GM13976 (cell line): ENCODE results near the gene NDUFV3.

Source experiments
- DNase-seq: peaks from one replicate; pipeline ENCODE4 v3.0.0; 2012; ENCODE audit warnings: low spot score
- in situ Hi-C: fragments of 300-500 bp; cut with MboI; formaldehyde crosslinking; loops from one replicate; pipeline ENCODE4 v1.12.0; 2022; ENCODE audit warnings: low sequenced_read_pairs, mixed read lengths, inconsistent platforms; ENCODE audit not compliant: unreplicated experiment
- TF ChIP-seq, protein P1 (sequence below): IDR thresholded peaks from 2 replicates; pipeline ENCODE4 v1.5.1; 2012; ENCODE audit warnings: borderline replicate concordance, mild to moderate bottlenecking; ENCODE audit not compliant: insufficient read depth; ENCODE audit errors: extremely low read depth, missing control alignments, control extremely low read depth

The NDUFV3 gene

DNA sequence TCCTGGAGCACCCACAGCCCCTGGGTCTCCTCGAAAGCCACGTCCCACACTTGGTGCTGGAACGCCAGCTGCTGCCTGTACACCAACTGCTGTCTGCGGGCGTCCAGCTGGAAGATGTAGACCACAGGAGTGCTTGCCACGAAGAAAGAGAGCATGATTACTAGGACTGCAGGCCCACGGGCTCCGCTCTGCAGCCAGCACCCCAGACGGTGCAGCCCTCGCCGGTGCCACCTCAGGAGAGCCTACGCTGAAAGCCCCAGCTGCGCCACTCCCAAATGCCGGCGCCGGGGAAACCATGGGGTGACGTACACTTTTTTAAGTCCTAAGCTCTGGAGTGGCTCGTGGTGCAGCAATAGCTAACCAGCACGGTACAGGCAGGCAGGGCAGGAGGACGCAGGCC is 39.5 kb upstream of the NDUFV3 start:
- in situ Hi-C loops: no loop called here
- no peak for DNase-seq
- TF ChIP-seq, protein P1, sequence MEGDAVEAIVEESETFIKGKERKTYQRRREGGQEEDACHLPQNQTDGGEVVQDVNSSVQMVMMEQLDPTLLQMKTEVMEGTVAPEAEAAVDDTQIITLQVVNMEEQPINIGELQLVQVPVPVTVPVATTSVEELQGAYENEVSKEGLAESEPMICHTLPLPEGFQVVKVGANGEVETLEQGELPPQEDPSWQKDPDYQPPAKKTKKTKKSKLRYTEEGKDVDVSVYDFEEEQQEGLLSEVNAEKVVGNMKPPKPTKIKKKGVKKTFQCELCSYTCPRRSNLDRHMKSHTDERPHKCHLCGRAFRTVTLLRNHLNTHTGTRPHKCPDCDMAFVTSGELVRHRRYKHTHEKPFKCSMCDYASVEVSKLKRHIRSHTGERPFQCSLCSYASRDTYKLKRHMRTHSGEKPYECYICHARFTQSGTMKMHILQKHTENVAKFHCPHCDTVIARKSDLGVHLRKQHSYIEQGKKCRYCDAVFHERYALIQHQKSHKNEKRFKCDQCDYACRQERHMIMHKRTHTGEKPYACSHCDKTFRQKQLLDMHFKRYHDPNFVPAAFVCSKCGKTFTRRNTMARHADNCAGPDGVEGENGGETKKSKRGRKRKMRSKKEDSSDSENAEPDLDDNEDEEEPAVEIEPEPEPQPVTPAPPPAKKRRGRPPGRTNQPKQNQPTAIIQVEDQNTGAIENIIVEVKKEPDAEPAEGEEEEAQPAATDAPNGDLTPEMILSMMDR: no peak

DNA sequence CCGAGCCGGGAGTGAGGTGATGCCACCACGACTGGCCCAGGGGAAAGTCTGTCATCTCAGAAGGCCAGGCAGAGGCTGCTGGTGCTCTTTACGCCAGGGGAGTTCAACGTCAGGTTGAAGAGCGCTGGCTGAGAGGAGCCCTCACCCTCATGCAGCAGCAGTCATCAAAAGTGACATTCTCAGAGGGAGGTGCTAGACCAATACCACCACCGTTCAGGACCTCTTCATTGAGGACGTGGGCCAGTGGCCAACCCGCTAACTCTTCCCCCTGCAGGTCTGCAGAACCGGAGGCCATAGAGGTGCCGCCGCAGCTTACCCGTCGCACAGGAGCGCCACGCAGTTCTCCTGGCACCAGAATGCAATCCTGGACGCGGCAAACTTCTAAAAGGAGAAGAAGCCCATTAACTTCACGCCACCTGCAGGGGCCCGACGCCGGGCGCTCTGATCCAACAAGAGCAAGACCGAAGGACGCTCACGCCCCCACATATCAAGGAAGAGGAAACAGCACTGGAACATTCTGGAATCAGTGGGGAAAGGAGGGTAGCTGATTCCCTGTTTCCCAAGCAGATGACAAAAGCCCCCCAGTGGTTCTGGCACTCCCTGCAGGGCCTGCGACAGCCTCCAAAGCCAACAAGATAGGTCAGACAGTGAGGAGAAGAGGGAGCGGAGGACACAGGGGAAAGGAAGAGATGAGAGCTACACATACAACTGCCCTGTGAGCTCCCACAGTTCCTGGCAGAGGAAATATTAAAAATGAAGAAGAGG is 38.7 kb upstream of the NDUFV3 start:
- TF ChIP-seq, protein P1: no peak
- no peak for DNase-seq
- in situ Hi-C loops: no loop called here

DNA sequence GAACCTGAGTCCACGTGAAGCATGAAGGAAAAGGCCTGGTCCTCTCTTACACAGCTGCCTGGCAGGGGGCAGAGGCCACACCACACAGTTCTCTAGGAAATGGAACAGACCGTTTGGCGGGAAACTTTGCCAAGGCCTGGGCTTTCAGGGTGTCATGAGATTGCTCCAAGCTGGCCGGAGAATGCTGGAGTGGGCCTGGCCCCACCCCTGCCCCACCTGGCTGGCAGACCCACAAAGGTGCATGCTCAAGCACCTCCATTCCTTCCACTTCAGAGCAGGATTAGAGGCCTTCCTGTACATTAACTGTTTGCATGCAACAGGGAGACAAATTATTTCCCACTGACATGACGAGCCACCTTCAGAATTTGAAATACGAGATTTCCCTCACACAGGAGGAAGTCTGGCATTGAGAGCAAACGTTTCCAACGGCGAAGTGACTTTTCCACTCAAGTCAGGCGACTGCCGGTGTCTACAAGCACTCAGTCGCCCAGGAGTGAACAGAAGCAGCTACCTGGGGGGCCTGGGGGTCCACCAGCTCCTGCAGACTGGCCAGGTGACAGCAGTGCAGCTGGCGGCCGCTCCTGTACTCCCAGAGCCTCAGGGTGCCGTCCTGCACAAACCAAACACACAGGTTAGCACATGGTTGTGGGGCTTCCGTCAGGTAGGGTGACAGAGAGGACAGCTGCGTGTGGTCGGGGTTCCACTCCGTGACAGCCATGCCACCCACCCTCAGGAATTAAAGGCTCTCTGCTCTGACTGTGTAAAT is 37.8 kb upstream of the NDUFV3 start:
- TF ChIP-seq, protein P1: no peak
- DNase-seq: no peak
- in situ Hi-C loops: no loop called here

DNA sequence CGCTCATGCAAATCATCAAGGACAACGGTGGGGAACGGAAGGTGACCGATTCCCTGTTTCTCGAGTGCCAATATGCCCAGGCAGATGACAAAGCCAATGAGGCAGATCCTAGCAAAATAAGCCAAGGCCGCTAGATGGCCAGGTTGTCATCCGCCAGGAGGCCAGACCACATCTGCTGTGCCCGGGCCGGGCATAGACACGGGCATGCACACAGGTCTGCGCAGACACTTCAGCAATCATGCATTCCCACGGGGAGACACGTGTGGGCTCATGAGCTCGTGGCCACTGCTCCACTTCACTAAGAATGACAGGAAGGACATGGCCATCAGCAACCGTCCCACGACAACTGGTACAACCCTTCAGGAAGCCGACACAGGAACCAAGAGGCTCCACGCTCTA is 37.2 kb upstream of the NDUFV3 start:
- no peak for DNase-seq
- TF ChIP-seq, protein P1: no peak
- in situ Hi-C loops: no loop called here

DNA sequence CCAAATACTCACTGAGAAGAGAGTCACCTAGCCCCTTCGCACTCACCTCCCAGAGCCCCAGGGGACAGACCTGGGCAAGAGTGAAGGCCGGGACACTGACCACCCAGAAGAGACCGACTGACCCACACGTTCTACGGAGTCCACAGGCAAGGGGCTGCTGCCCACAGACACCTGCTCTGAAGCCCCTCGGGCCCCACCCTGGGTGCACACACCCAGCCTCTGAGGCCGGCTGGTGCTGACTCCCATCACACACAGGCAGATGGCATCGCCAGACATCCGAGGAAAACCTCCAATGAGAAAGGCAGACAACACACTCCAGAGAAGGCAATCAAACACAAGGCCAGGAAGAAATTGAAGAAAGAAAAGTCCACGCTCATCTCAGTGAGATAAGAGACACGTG is 35.9 kb upstream of the NDUFV3 start:
- in situ Hi-C loops: no loop called here
- TF ChIP-seq, protein P1: no peak

DNA sequence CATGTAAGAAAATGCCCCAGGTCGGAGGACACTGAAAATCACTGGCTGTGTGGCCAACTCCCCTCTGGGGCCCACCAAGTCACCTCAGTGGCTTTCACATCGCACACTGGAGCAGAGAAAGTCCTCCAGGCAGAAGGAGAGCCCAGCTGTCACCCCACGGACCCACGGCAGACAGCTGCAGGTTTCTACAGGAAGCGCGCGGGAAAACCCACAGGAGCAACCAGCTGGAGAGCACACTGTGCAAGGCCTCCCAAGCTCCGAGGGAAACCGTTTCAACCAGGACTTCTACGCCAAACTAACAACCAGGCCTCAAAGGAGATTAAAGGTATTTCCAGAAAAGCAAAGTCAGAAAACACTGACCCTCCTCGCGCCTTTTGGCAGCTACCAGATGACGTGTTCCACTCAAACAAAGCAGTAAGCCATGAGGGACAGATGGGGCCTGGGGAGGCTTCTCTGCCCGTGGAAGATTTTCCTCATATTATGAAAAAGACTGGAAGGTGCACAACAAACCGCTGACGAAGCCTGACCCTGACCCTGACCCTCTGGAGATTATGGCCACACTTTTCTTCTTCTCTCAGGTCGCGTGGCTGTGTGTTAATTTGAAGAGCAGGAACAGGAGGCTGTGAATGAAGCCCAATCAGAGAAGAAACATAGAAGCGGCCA is 34.8 kb upstream of the NDUFV3 start:
- TF ChIP-seq, protein P1: no peak
- DNase-seq: no peak
- in situ Hi-C loops: no loop called here

More for the DNA sequence above, 35.9 kb upstream of the NDUFV3 start:
- no peak for DNase-seq
